ENCODE results near the gene AGBL4.

- no peak for TF ChIP-seq NRF1 (conservative IDR thresholded peaks at IDR 0.05 in 1 of 2, IDR thresholded peaks at IDR 0.05 in 1 of 2)
- TF ChIP-seq SMAD4 (CRISPR knock-in tag; conservative IDR thresholded peaks at IDR 0.05), result no peak
- TF ChIP-seq USF2 (CRISPR knock-in tag; IDR thresholded peaks at IDR 0.05), result no peak
- TF ChIP-seq YY1 (IDR thresholded peaks at IDR 0.05; ENCODE audit: borderline replicate concordance in 1 of 3, control insufficient read depth in 1 of 3, extremely low read depth in 1 of 3, insufficient read depth in 3 of 3, insufficient read length in 1 of 3, insufficient replicate concordance in 2 of 3, low read depth in 1 of 3, low read length in 2 of 3), result no peak
- no peak for TF ChIP-seq CEBPZ (IDR thresholded peaks at IDR 0.05; ENCODE audit: borderline replicate concordance, low read depth, low read length)
- no peak for TF ChIP-seq SMAD3 (CRISPR knock-in tag; conservative IDR thresholded peaks at IDR 0.05)
- TF ChIP-seq CTCF (IDR thresholded peaks at IDR 0.05 in 2 of 3, conservative IDR thresholded peaks at IDR 0.05 in 1 of 3; ENCODE audit: insufficient read depth in 2 of 3, low read depth in 1 of 3, low read length in 3 of 3), result no peak
- TF ChIP-seq ETV5 (CRISPR knock-in tag; IDR thresholded peaks at IDR 0.05; ENCODE audit: low read depth), result no peak
- TF ChIP-seq ZNF830 (CRISPR knock-in tag; IDR thresholded peaks at IDR 0.05), result no peak
- TF ChIP-seq SIN3A (IDR thresholded peaks at IDR 0.05; ENCODE audit: borderline replicate concordance in 2 of 2, control insufficient read depth in 1 of 2, low read depth in 2 of 2, low read length in 2 of 2), result no peak
- TF ChIP-seq POLR3A (IDR thresholded peaks at IDR 0.05; ENCODE audit: borderline replicate concordance, extremely low read depth, insufficient read depth, insufficient read length), result no peak
These were observed 1079.9 kb downstream of the AGBL4 start for GRCh38 chr1:48943826-48944225.
